ENCODE measurements around the gene FMN1.

Gene FMN1

DNA sequence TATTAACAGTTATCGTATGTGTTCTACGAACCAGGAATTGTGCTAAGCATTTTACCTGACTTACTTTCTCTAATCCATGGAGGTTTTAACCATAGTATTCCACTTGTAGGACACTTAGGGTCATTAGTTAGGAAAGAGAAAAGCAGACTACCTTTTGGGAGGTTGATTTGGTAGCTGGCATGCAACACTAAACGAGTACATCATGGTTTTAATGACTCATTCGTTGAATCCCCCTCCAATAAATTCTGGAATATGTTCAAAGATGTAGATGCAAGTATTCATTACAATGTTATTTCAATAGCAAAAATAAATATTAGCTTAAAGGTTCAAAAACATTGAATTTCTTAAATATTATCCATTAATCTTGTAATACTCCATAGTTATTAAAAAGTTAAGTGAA lies 162.5 kb downstream of the FMN1 start:
- ChIA-PET CTCF (interaction anchor here (1.5 to 3.0 kb wide), 3 partner anchors 10 to 100 kb away, joined by 4 to 15 read pairs (median 9); no protein-coding TSS in a partner anchor), POLR2A (no interaction called here)
- TF ChIP-seq, protein P1, sequence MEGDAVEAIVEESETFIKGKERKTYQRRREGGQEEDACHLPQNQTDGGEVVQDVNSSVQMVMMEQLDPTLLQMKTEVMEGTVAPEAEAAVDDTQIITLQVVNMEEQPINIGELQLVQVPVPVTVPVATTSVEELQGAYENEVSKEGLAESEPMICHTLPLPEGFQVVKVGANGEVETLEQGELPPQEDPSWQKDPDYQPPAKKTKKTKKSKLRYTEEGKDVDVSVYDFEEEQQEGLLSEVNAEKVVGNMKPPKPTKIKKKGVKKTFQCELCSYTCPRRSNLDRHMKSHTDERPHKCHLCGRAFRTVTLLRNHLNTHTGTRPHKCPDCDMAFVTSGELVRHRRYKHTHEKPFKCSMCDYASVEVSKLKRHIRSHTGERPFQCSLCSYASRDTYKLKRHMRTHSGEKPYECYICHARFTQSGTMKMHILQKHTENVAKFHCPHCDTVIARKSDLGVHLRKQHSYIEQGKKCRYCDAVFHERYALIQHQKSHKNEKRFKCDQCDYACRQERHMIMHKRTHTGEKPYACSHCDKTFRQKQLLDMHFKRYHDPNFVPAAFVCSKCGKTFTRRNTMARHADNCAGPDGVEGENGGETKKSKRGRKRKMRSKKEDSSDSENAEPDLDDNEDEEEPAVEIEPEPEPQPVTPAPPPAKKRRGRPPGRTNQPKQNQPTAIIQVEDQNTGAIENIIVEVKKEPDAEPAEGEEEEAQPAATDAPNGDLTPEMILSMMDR (IDR thresholded peaks at IDR 0.05; ENCODE audit: insufficient read depth, low read length, missing control alignments): no peak
- no peak for DNase-seq (ENCODE audit: low read depth, low spot score)
- no peak overlapping the region for H3K4me3 ChIP-seq (ENCODE audit: low read depth, low read length)

DNA sequence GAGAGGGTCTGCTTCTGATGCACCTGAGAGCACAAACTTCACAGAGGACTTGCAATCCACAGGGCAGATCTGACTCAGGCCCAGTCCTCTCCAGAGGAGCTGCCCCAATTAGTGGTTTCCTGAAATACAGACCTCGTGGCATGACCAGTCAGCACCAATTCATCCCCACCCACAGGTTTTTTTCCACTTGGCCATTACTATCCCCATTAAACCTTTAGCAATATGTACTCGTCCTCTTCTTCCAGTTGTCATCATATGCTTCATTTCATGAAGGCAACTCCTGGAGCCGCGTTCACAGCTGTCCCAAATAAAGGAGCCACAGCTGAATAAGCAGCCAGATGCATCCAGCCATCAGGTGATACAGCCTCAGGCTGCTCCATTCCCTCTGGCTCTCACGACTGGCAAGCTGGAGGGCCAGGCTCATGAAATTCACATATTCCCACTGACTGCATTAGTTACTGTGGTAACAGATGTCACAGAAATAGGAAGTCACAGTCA lies 163.1 kb downstream of the FMN1 start:
- CTCF ChIA-PET: interaction anchor here (0.9 to 3.0 kb wide), 3 partner anchors 10 to 101 kb away, joined by 4 to 15 read pairs (median 9); no protein-coding TSS in a partner anchor
- POLR2A ChIA-PET: no interaction called here
- no peak for DNase-seq (ENCODE audit: low read depth, low spot score)

DNA sequence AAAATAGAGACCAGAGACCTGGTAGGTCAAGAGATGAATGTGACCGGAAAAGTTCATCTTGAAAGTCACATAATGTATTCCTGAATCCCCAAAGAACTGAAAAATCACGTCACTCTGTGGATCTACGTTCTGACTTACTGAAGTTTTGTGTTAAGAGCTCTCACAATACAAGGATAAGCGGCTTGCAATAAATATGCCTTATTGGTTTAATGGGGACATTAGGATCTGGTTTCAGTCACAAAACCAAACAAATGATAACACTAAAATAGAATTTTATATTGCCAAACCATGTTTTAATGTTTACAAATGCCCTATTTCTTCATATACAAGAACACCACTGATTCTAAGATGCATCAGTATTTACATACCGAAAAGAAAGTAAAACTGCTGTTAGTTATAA lies 164.2 kb downstream of the FMN1 start:
- no peak overlapping the region for H3K4me3 ChIP-seq (ENCODE audit: low read depth, low read length)
- TF ChIP-seq, protein P1 (IDR thresholded peaks at IDR 0.05; ENCODE audit: insufficient read depth, low read length, missing control alignments): no peak
- DNase-seq (ENCODE audit: low read depth, low spot score): no peak
- CTCF ChIA-PET: interaction anchor here (0.9 to 2.9 kb wide), 2 partner anchors 9 to 102 kb away, joined by 4 to 15 read pairs; no protein-coding TSS in a partner anchor
- POLR2A ChIA-PET: no interaction called here

More for the DNA sequence above, 163.1 kb downstream of the FMN1 start:
- TF ChIP-seq, protein P1 (IDR thresholded peaks at IDR 0.05; ENCODE audit: insufficient read depth, low read length, missing control alignments): no peak
- no peak overlapping the region for H3K4me3 ChIP-seq (ENCODE audit: low read depth, low read length)

DNA sequence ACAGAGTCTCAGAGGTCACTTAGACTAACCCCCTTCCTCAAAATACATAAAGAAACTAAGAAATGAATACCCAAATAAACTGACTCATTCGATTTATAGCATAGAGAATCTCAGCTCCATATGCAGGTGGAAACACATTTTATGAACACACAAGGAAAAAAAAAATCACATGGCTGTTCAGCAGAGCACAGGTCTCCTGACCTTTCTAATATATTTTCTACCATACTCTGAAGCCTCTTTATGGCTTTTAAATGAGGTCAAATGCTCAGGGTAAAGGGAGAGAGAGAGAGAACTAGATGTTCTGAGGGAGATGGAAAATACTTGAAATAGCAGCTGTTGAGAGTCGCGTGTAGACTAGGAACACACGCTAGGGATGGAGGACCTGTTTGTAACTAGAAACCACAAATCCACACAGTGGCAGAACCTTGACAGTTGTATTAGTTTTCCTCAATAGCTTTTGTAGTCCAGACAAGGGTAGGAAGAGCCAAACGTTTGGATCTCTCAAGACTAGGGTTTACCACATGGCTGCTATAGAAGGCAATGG lies 165.3 kb downstream of the FMN1 start:
- CTCF ChIA-PET: interaction anchor here (0.8 to 3.9 kb wide), 6 partner anchors 8 to 380 kb away, joined by 3 to 15 read pairs (median 6); no protein-coding TSS in a partner anchor
- DNase-seq (ENCODE audit: low read depth, low spot score): no peak
- no peak overlapping the region for H3K4me3 ChIP-seq (ENCODE audit: low read depth, low read length)
- POLR2A ChIA-PET: interaction anchor here (0.7 kb wide), 1 partner anchor 38 kb away, joined by 3 read pairs; no protein-coding TSS in a partner anchor
- TF ChIP-seq, protein P1 (IDR thresholded peaks at IDR 0.05; ENCODE audit: insufficient read depth, low read length, missing control alignments): no peak

DNA sequence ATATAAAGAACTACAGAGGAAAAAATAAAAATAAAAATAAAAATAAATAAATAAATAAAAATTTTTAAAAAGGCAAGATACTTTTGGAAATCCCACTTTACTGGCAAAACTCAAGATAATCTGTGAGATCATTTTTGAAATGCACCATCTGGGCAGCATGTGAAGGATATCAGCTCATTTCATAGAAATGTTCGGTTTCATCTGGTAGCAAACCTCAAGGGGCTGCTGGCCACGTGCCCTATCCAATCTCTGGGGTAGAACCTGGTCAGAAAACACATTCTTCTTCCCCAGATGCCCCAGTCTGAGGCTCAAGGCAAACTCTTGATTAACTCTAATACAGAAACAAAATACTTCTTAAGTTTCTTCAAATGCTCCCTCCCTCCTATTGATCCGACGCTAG lies 166.0 kb downstream of the FMN1 start:
- CTCF ChIA-PET: interaction anchor here (0.9 to 3.9 kb wide), 5 partner anchors 15 to 377 kb away, joined by 3 to 14 read pairs (median 4); no protein-coding TSS in a partner anchor
- DNase-seq (ENCODE audit: low read depth, low spot score): no peak
- H3K4me3 ChIP-seq (ENCODE audit: low read depth, low read length): no peak overlapping the region
- POLR2A ChIA-PET: interaction anchor here (0.7 kb wide), 1 partner anchor 38 kb away, joined by 3 read pairs; no protein-coding TSS in a partner anchor
- TF ChIP-seq, protein P1 (IDR thresholded peaks at IDR 0.05; ENCODE audit: insufficient read depth, low read length, missing control alignments): no peak

DNA sequence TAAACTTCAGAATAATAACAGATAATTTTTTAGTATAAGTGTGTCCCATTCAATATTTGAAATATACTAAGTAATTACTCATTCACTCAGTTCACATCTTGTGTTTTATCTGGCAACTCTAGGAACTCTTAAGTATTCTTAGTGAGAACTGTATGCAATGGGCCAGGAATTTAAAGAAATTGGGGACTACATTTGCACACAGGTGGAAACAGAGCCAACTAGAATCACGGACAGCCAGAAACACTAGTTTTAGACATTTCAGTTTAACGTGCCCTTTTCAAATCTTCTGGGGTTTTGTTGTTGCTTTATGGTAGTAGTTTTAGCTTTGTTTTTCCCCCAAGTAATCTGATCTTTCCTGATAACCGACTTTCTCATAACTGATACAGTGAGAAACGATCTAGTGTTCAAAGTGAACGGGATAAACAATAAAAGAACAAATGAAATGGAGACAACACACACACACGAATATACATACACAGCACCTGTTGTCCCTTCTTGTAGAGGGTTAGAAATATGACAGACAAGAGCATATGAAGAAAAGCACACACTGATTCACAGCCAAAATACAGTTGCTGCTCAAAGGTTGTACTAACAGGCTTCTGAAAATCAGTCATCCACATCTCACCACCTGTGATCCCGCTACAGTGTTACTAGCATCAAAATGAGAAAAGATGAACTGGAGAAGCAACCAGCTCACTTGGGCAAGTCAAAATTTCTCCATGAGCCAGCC lies 167.0 kb downstream of the FMN1 start:
- TF ChIP-seq, protein P1 (IDR thresholded peaks at IDR 0.05; ENCODE audit: insufficient read depth, low read length, missing control alignments): no peak
- no peak for DNase-seq (ENCODE audit: low read depth, low spot score)
- ChIA-PET CTCF (interaction anchor here (0.6 to 3.9 kb wide), 6 partner anchors 14 to 376 kb away, joined by 3 to 14 read pairs (median 4); no protein-coding TSS in a partner anchor), POLR2A (interaction anchor here (0.7 kb wide), 1 partner anchor 928 kb away, joined by 3 read pairs; no protein-coding TSS in a partner anchor)
- H3K4me3 ChIP-seq (ENCODE audit: low read depth, low read length): no peak overlapping the region
